ENCODE measurements around the gene ANKRD63. TPM values are rescaled to one million over a fixed set of nuclear protein-coding genes. Genes with fewer than 3 reads are reported as not detected.

The ANKRD63 gene
- total and polyA plus RNA-seq, 2 of the 13 experiments (the other 11 are each of a cell fraction or from before 2014, with no cell fraction given): not detected

GRCh38 chr15:40286794-40287193 is 3.9 kb upstream of the ANKRD63 start:
- Histone ChIP-seq H2AFZ (ENCODE audit: low read length) (no peak overlapping the region), H3K9ac (ENCODE audit: insufficient read depth, low read depth, low read length) (no peak overlapping the region), H3K4me2 (ENCODE audit: low read depth, low read length) (no peak overlapping the region), H3K9me3 (ENCODE audit: low read length) (no peaks in the 10 kb centered on the region), H3K27ac (ENCODE audit: extremely low read length, insufficient read depth, low read length) (no peak overlapping the region), H3K79me2 (ENCODE audit: insufficient read depth, low read length) (no peaks in the 10 kb centered on the region), H3K4me3 (replicated peaks in 1 of 3; ENCODE audit: insufficient read depth in 1 of 3, low read depth in 2 of 3, low read length in 3 of 3) (no peak overlapping the region), H4K20me1 (ENCODE audit: insufficient read depth, low read length) (no peaks in the 10 kb centered on the region), H3K36me3 (replicated peaks in 1 of 2; ENCODE audit: control insufficient read depth in 1 of 2, insufficient read depth in 2 of 2, low read length in 2 of 2) (no peaks in the 10 kb centered on the region), H3K4me1 (ENCODE audit: insufficient read depth, low read length) (peaks cover 10% of the 10 kb centered on the region; the same call in 1 of the 2 replicates), H3K27me3 (ENCODE audit: control insufficient read depth in 1 of 2, insufficient read depth in 2 of 2, low read length in 2 of 2) (peaks cover 24 to 91% of the 10 kb centered on the region in 2 experiments)
- intact Hi-C loops (cut with micrococcal nuclease; ENCODE audit: unreplicated experiment) (no loop called here), in situ Hi-C loops (cut with HindIII; ENCODE audit: extremely low pct_ligation_motif_present, low pct_unique_long_range_greater_than_20kb) (no loop called here)
- FAIRE-seq: no peak
- no peak for ATAC-seq
- CTCF ChIA-PET (ENCODE audit: low intra/inter-chr PET ratio, low total read pairs): no interaction called here
- no TSS peak for BruUV-seq (replicated peaks)
- 10% methylated on average over 4 of the region's 7 CpGs for WGBS (ENCODE audit: low lambda C conversion rate)
- POLR2A ChIA-PET: no interaction called here
- TF ChIP-seq CREBL2 (CRISPR knock-in tag; IDR thresholded peaks at IDR 0.05; ENCODE audit: borderline replicate concordance): no peak
- no peak for TF ChIP-seq NR3C1 (CRISPR knock-in tag; IDR thresholded peaks at IDR 0.05)
- no peak for TF ChIP-seq MAX (IDR thresholded peaks at IDR 0.05)
- TF ChIP-seq MXI1 (IDR thresholded peaks at IDR 0.05; ENCODE audit: borderline replicate concordance, low read depth, low read length): no peak
- no peak for TF ChIP-seq ZC3H13 (CRISPR knock-in tag; IDR thresholded peaks at IDR 0.05)
- TF ChIP-seq ZNF234 (CRISPR knock-in tag; conservative IDR thresholded peaks at IDR 0.05): no peak
- TF ChIP-seq FOXC1 (CRISPR knock-in tag; IDR thresholded peaks at IDR 0.05; ENCODE audit: borderline replicate concordance): no peak
- TF ChIP-seq FOXK1 (CRISPR knock-in tag; IDR thresholded peaks at IDR 0.05; ENCODE audit: borderline replicate concordance, low read depth): no peak
- no peak for TF ChIP-seq ZNF839 (CRISPR knock-in tag; IDR thresholded peaks at IDR 0.05; ENCODE audit: borderline replicate concordance)
- TF ChIP-seq GPN1 (CRISPR knock-in tag; IDR thresholded peaks at IDR 0.05; ENCODE audit: borderline replicate concordance): no peak
- no peak for TF ChIP-seq ZNF580 (CRISPR knock-in tag; IDR thresholded peaks at IDR 0.05; ENCODE audit: borderline replicate concordance, low read depth)
- no peak for DNase-seq (ENCODE audit: low spot score)
